Rectal smooth muscle tissue (tissue), 1 donor: Measurements from ENCODE around the gene RIMS3.
"Not testable (repeated sequence)": the region's sequence is repeated elsewhere in the genome, so short reads cannot be mapped to it uniquely, and the experiment has no call there.

Source experiments
- H3K27ac ChIP-seq: one replicate; pipeline ENCODE4 v1.7.0; 2013; ENCODE audit warnings: low read depth, low read length, inconsistent platforms
- H3K27me3 ChIP-seq: one replicate; pipeline ENCODE4 v1.7.0; 2013; ENCODE audit warnings: low read length; ENCODE audit not compliant: control insufficient read depth, insufficient read depth
- H3K36me3 ChIP-seq: one replicate; pipeline ENCODE4 v1.7.0; 2013; ENCODE audit warnings: low read length; ENCODE audit not compliant: control insufficient read depth, insufficient read depth
- H3K4me1 ChIP-seq: one replicate; pipeline ENCODE4 v1.7.0; 2013; ENCODE audit warnings: low read length; ENCODE audit not compliant: control insufficient read depth, insufficient read depth
- H3K4me3 ChIP-seq: one replicate; pipeline ENCODE4 v1.7.0; 2013; ENCODE audit warnings: low read length
- H3K9ac ChIP-seq: one replicate; pipeline ENCODE4 v1.7.0; 2013; ENCODE audit warnings: low read length

RIMS3 gene

GRCh38 chr1:40703316-40703715 lies 37.8 kb upstream of the RIMS3 start:
- Histone ChIP-seq H3K36me3 (no peaks in the 10 kb centered on the region), H3K4me1 (peaks cover 2% of the 10 kb centered on the region), H3K9ac (no peak overlapping the region), H3K27ac (no peak overlapping the region), H3K4me3 (no peak overlapping the region), H3K27me3 (no peaks in the 10 kb centered on the region)

GRCh38 chr1:40702810-40703209 lies 37.3 kb upstream of the RIMS3 start:
- not testable (repeated sequence) for H3K27me3 ChIP-seq, H3K36me3 ChIP-seq, H3K4me1 ChIP-seq, H3K9ac ChIP-seq, H3K27ac ChIP-seq, H3K4me3 ChIP-seq

GRCh38 chr1:40701684-40702083 lies 36.2 kb upstream of the RIMS3 start:
- H3K27ac ChIP-seq = no peak overlapping the region
- H3K36me3 ChIP-seq = no peaks in the 10 kb centered on the region
- H3K4me3 ChIP-seq = no peak overlapping the region
- no peaks in the 10 kb centered on the region for H3K27me3 ChIP-seq
- H3K9ac ChIP-seq = no peak overlapping the region
- peaks cover 4% of the 10 kb centered on the region for H3K4me1 ChIP-seq

- Histone ChIP-seq H3K4me1 (peaks cover 4% of the 10 kb centered on the region), H3K27me3 (no peaks in the 10 kb centered on the region), H3K36me3 (no peaks in the 10 kb centered on the region), H3K4me3 (no peak overlapping the region), H3K27ac (peak overlapping the region; percentile 32), H3K9ac (no peak overlapping the region)
Measured at GRCh38 chr1:40699787-40700186, 34.3 kb upstream of the RIMS3 start.

GRCh38 chr1:40697436-40697835 lies 32.0 kb upstream of the RIMS3 start:
- no peak overlapping the region for H3K9ac ChIP-seq
- H3K27me3 ChIP-seq = no peaks in the 10 kb centered on the region
- peaks cover 4% of the 10 kb centered on the region for H3K4me1 ChIP-seq
- H3K4me3 ChIP-seq = no peak overlapping the region
- H3K27ac ChIP-seq = no peak overlapping the region
- H3K36me3 ChIP-seq = no peaks in the 10 kb centered on the region

- H3K27ac ChIP-seq = no peak overlapping the region
- H3K36me3 ChIP-seq = no peaks in the 10 kb centered on the region
- H3K4me3 ChIP-seq = no peak overlapping the region
- no peaks in the 10 kb centered on the region for H3K27me3 ChIP-seq
- peaks cover 4% of the 10 kb centered on the region for H3K4me1 ChIP-seq
- no peak overlapping the region for H3K9ac ChIP-seq
Measured at GRCh38 chr1:40696294-40696693, 30.8 kb upstream of the RIMS3 start.

GRCh38 chr1:40694353-40694874 lies 28.9 kb upstream of the RIMS3 start:
- Histone ChIP-seq H3K9ac (no peak overlapping the region), H3K4me3 (no peak overlapping the region), H3K27ac (no peak overlapping the region), H3K36me3 (no peaks in the 10 kb centered on the region), H3K4me1 (peaks cover 3% of the 10 kb centered on the region), H3K27me3 (no peaks in the 10 kb centered on the region)

- Histone ChIP-seq H3K36me3 (no peaks in the 10 kb centered on the region), H3K9ac (no peak overlapping the region), H3K4me1 (peaks cover 2% of the 10 kb centered on the region), H3K27me3 (no peaks in the 10 kb centered on the region), H3K4me3 (no peak overlapping the region), H3K27ac (no peak overlapping the region)
Measured at GRCh38 chr1:40693425-40693824, 27.9 kb upstream of the RIMS3 start.

GRCh38 chr1:40692429-40692895 lies 27.0 kb upstream of the RIMS3 start:
- Histone ChIP-seq H3K4me3 (peak overlapping the region; percentile 89), H3K27me3 (no peaks in the 10 kb centered on the region), H3K4me1 (peaks cover 2% of the 10 kb centered on the region), H3K36me3 (no peaks in the 10 kb centered on the region), H3K27ac (peak overlapping the region; percentile 96), H3K9ac (peak overlapping the region; percentile 54)

- no peaks in the 10 kb centered on the region for H3K36me3 ChIP-seq
- peak within 1 kb of the TSS; percentile 89 for H3K4me3 ChIP-seq
- no peaks in the 10 kb centered on the region for H3K4me1 ChIP-seq
- H3K27me3 ChIP-seq = no peaks in the 10 kb centered on the region
- H3K9ac ChIP-seq = peak within 1 kb of the TSS; percentile 54
- H3K27ac ChIP-seq = peak within 1 kb of the TSS; percentile 96
Measured at GRCh38 chr1:40691538-40692428, 26.3 kb upstream of the RIMS3 start, which contains the start of gene NFYC. Gene NFYC, plus strand, starts transcription at chr1:40691704. Its CDS starts 47,140 bp downstream, at chr1:40738844.

GRCh38 chr1:40690771-40691537 lies 25.5 kb upstream of the RIMS3 start:
- H3K4me3 ChIP-seq = peak overlapping the region; percentile 89
- H3K36me3 ChIP-seq = no peaks in the 10 kb centered on the region
- H3K9ac ChIP-seq = peak overlapping the region; percentile 38
- H3K27me3 ChIP-seq = no peaks in the 10 kb centered on the region
- H3K27ac ChIP-seq = peak overlapping the region; percentile 96
- no peaks in the 10 kb centered on the region for H3K4me1 ChIP-seq

GRCh38 chr1:40689737-40690136 lies 24.3 kb upstream of the RIMS3 start:
- Histone ChIP-seq H3K4me3 (no peak overlapping the region), H3K27ac (no peak overlapping the region), H3K27me3 (no peaks in the 10 kb centered on the region), H3K9ac (no peak overlapping the region), H3K36me3 (no peaks in the 10 kb centered on the region), H3K4me1 (no peaks in the 10 kb centered on the region)
